Left ventricle myocardium inferior (tissue), 1 donor: ENCODE results near the gene CNGB1. TPM values are rescaled to one million over a fixed set of nuclear protein-coding genes. Genes with fewer than 3 reads are reported as not detected.
"Not testable (repeated sequence)": the region's sequence is repeated elsewhere in the genome, so short reads cannot be mapped to it uniquely, and the experiment has no call there.

ENCODE experiments used
- DNase-seq: peaks from one replicate; pipeline ENCODE4 v3.0.0-alpha.2; 2020
- H3K27ac ChIP-seq: fragments of 200-600 bp; replicated peaks from 2 replicates; pipeline ENCODE4 v1.8.0; 2021
- H3K27me3 ChIP-seq: fragments of 200-600 bp; 2 replicates; pipeline ENCODE4 v1.8.0; 2021; ENCODE audit warnings: low read depth
- H3K36me3 ChIP-seq: fragments of 200-600 bp; 2 replicates; pipeline ENCODE4 v1.8.0; 2021
- H3K4me1 ChIP-seq: fragments of 200-600 bp; 2 replicates; pipeline ENCODE4 v1.8.0; 2021
- H3K4me3 ChIP-seq: fragments of 200-600 bp; 2 replicates; pipeline ENCODE4 v1.8.0; 2021; ENCODE audit warnings: mild to moderate bottlenecking, moderate library complexity
- H3K9me3 ChIP-seq: fragments of 200-600 bp; replicated peaks from 2 replicates; pipeline ENCODE4 v1.8.0; 2021
- CTCF ChIP-seq: fragments of 200-600 bp; IDR thresholded peaks from 2 replicates; pipeline ENCODE4 v1.8.0; 2021; ENCODE audit warnings: antibody characterized with exemption, mild to moderate bottlenecking, borderline replicate concordance
- intact Hi-C: fragments of 100-400 bp; cut with micrococcal nuclease; formaldehyde crosslinking; loops from one replicate; pipeline ENCODE4 v1.11.0; 2022
- total RNA-seq: library from RNA; stranded (reverse); fragmentation: NEBNext Ultra II Directional; extraction: Animal tissue kit (Norgen Biotek cat#: 25700); gene quantifications from one replicate; pipeline ENCODE4 v1.2.1, GENCODE V29; 2021
- donor health status: DM: no; HTN: yes; CAD: no; lungs with severe emphysema.

The CNGB1 gene
- total RNA-seq, 1 donor from 2014 or later, result not detected

GRCh38 chr16:57947261-57947660 lies 23.7 kb downstream of the CNGB1 start:
- no peak for TF ChIP-seq CTCF
- Histone ChIP-seq H3K4me1 (no peaks in the 10 kb centered on the region), H3K9me3 (no peaks in the 10 kb centered on the region), H3K36me3 (no peaks in the 10 kb centered on the region), H3K27me3 (peaks cover 22% of the 10 kb centered on the region), H3K4me3 (no peak overlapping the region), H3K27ac (no peak overlapping the region)
- intact Hi-C loops, result no loop called here
- no peak for DNase-seq

- no peak for TF ChIP-seq CTCF
- peaks cover 14% of the 10 kb centered on the region for H3K27me3 ChIP-seq
- H3K4me1 ChIP-seq, result no peaks in the 10 kb centered on the region
- no peak overlapping the region for H3K27ac ChIP-seq
- no peak for DNase-seq
- intact Hi-C loops, result no loop called here
- no peaks in the 10 kb centered on the region for H3K9me3 ChIP-seq
- no peaks in the 10 kb centered on the region for H3K36me3 ChIP-seq
- no peak overlapping the region for H3K4me3 ChIP-seq
Measured at GRCh38 chr16:57946181-57946801, 24.6 kb downstream of the CNGB1 start.

DNA sequence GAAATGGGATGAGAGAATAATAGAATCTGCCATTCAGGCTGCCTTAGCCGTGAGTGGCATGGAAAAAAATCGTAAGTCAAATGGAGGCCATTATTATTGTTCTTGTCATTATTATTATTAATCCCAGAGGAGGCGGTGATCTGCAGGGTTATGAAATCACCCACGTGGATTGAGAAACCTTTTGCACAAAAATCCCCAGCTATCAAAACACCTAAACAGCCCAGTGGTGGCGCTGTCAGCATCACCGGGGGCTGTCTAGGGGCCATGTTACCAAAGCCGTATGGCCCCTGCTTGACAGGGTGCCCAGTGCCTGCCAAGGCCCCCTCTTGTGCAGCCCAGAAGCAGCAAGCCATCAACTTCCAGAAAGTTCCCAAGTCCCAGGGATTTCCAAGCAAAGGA lies 25.2 kb downstream of the CNGB1 start:
- peaks cover 5% of the 10 kb centered on the region for H3K4me1 ChIP-seq
- H3K4me3 ChIP-seq, result no peak overlapping the region
- intact Hi-C loops, result no loop called here
- no peaks in the 10 kb centered on the region for H3K9me3 ChIP-seq
- no peak for DNase-seq
- no peak overlapping the region for H3K27ac ChIP-seq
- TF ChIP-seq CTCF, result no peak
- peaks cover 14% of the 10 kb centered on the region for H3K27me3 ChIP-seq
- no peaks in the 10 kb centered on the region for H3K36me3 ChIP-seq

DNA sequence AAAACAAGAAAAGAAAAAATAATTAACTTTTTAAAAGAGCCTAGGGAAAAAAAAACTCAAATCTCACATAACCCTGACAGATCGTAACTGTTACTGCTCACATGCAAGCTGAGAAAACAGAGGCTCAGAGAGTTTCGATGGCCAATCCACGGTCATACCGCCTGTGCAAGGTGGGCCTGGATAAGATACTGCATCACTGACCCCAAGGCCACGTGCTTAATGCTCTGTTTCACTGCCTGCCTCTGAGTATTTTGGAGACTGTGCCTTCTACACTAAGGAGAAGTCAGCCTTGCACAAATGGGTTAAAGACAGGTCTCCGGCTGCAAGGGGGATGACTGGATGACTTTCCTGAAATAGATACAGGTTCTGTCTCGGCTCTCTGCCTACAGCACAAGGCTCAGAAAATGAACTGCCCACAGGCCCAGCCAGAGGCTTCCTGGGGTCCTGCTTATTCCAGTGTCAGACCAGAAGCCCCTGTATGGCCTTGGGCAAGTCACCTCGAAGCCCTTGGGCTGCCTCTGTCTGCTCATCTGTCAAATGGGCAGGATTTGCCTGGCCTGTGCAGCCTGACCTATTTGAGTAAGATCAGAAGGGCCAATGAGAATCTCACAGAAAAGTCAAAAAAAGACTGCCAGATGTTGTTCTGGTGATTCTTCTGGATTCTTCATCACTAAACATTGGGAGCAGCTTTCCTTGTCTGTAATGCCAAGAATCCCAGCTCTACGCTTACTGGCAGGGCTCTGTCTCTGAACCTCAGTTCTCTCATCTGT lies 25.8 kb downstream of the CNGB1 start:
- no peak for DNase-seq
- no peaks in the 10 kb centered on the region for H3K9me3 ChIP-seq
- peaks cover 14% of the 10 kb centered on the region for H3K27me3 ChIP-seq
- intact Hi-C loops, result no loop called here
- TF ChIP-seq CTCF, result no peak
- no peak overlapping the region for H3K27ac ChIP-seq
- H3K4me3 ChIP-seq, result no peak overlapping the region
- peaks cover 8% of the 10 kb centered on the region for H3K4me1 ChIP-seq
- no peaks in the 10 kb centered on the region for H3K36me3 ChIP-seq

GRCh38 chr16:57943381-57943780 lies 27.5 kb downstream of the CNGB1 start:
- H3K27me3 ChIP-seq, H3K4me3 ChIP-seq, H3K36me3 ChIP-seq, intact Hi-C loops, DNase-seq, H3K27ac ChIP-seq, H3K9me3 ChIP-seq: not testable (repeated sequence)
- peaks cover 22% of the 10 kb centered on the region for H3K4me1 ChIP-seq

GRCh38 chr16:57941901-57942300 lies 29.0 kb downstream of the CNGB1 start:
- DNase-seq, H3K27me3 ChIP-seq, H3K9me3 ChIP-seq, H3K4me3 ChIP-seq, H3K27ac ChIP-seq, intact Hi-C loops, H3K36me3 ChIP-seq: not testable (repeated sequence)
- H3K4me1 ChIP-seq, result peaks cover 26% of the 10 kb centered on the region
